H54 (cell line): Measurements from ENCODE around the gene SEC24A.
"Not testable (repeated sequence)": the region's sequence is repeated elsewhere in the genome, so short reads cannot be mapped to it uniquely, and the experiment has no call there.

ENCODE experiments used
- DNase-seq: peaks from one replicate; pipeline ENCODE4 v3.0.0; 2011; ENCODE audit warnings: low spot score, mixed read lengths; ENCODE audit not compliant: insufficient read length
- FAIRE-seq: peaks from 3 replicates; lab custom pipeline; 2011; peaks lifted over from hg19 to GRCh38; lab: Jason Lieb, UNC
- POLR2A ChIP-seq: IDR thresholded peaks from 2 replicates; pipeline ENCODE4 v1.6.1; 2011; ENCODE audit warnings: low read depth, mild to moderate bottlenecking, low read length

SEC24A gene

DNA sequence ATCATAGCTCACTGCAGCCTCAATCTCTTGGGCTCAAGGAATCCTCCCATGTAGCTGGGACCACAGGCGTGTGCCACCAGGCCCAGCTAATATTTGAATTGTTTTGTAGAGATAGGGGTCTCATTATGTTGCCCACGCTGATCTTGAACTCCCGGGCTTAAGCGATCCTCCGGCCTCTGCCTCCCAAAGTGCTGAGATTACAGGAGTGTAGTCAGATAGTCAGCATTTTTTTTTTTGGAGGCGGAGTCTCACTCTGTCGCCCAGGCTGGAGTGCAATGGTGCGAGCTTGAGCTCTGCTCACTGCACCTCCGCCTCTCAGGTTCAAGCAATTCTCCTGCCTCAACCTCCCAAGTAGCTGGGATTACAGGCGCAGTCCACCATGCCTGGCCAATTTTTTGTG lies 14.4 kb upstream of the SEC24A start:
- FAIRE-seq (no peak), DNase-seq (no peak)
- TF ChIP-seq POLR2A = no peak

GRCh38 chr5:134635366-134635765 lies 13.2 kb upstream of the SEC24A start:
- not testable (repeated sequence) for FAIRE-seq, DNase-seq

- no peak for DNase-seq
- no peak for FAIRE-seq
- no peak for TF ChIP-seq POLR2A
Measured at GRCh38 chr5:134637116-134637721, 11.4 kb upstream of the SEC24A start.

DNA sequence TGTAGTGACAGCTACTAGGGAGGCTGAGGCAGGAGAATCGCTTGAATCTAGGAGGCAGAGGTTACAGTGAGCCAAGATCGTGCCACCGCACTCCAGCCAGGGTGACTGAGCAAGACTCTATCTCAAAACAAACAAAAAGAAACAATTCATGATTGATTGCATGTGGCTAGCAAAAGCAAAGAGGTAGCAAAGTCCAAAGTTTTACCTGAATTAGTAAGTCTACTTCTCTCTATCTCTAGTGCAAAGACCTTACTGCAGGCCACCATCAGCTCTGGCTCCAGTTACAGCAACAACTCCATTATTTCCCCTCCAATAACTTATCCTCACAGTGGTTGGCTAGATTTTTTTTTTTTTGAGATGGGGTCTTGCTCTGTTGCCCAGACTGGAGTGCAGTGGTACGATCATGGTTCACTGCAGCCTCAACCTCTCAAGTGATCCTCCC lies 9.8 kb upstream of the SEC24A start:
- no peak for TF ChIP-seq POLR2A
- no peak for FAIRE-seq
- no peak for DNase-seq

DNA sequence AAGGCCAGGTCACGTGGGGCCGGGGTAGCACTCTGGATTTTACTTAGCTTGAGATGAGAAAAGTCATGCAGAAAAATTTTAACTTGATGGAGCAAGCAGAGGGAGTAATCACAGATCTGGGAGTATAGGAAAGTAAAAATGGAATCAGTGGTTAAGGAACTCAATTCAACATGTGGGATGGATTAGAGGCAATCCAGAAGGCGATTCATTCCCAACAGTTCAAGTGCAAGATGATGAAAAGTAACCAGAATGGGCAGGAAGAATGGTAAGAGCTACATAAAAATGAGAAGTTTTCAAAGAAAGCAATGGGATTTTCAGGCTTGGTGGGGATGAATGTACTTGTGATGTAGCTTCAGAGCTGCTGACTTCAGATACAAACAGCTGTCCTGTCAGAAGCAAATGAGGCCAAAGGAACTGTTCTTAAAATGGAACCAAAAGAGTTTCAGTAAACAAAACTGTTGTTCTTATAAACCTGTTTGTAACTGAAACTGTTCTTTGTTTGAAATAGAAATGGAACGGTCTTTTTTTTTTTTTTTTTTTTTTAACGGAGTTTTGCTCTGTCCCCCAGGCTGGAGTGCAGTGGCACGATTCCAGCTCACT lies 5.6 kb upstream of the SEC24A start:
- FAIRE-seq = no peak
- TF ChIP-seq POLR2A = no peak
- DNase-seq = no peak

- no peak for TF ChIP-seq POLR2A
- DNase-seq (no peak), FAIRE-seq (no peak)
Measured at GRCh38 chr5:134647750-134648424, 698 bp upstream of the SEC24A start.

GRCh38 chr5:134649163-134649835 lies 714 bp downstream of the SEC24A start:
- DNase-seq (no peak), FAIRE-seq (no peak)
- TF ChIP-seq POLR2A = no peak

DNA sequence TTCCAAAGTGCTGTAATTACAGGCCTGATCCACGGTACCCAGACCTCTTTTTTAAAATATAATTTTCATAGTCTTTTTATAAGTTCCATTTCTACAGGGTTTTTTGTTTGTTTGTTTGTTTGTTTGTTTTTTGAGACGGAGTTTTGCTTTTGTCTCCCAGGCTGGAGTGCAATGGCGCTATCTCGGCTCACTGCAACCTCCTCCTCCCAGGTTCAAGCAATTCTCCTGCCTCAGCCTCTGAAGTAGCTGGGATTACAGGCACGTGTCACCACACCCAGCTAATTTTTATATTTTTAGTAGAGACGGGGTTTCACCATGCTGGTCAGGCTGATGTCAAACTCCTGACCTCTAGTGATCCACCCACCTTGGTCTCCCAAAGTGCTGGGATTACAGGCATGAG lies 2.1 kb downstream of the SEC24A start:
- not testable (repeated sequence) for FAIRE-seq, DNase-seq

DNA sequence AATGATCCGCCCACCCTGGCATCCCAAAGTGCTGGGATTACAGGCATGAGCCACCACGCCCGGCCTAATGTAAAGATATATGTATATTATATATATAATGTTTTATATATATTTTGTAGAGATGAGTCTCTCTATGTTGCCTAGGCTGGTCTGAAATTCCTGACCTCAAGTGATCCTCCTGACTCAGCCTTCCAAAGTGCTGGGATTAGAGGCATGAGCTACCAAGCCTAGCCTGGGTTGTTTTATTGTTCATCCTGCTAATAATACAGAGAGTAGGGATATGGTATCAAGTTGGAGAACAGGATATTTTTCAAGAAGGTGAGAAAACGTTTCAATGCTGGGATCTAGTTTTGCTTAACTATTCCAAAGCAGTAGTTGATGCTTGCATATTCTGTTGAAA lies 2.9 kb downstream of the SEC24A start:
- no peak for FAIRE-seq
- no peak for TF ChIP-seq POLR2A
- no peak for DNase-seq

- FAIRE-seq = no peak
- TF ChIP-seq POLR2A = no peak
- no peak for DNase-seq
Measured at GRCh38 chr5:134656690-134657089, 8.1 kb downstream of the SEC24A start.

DNA sequence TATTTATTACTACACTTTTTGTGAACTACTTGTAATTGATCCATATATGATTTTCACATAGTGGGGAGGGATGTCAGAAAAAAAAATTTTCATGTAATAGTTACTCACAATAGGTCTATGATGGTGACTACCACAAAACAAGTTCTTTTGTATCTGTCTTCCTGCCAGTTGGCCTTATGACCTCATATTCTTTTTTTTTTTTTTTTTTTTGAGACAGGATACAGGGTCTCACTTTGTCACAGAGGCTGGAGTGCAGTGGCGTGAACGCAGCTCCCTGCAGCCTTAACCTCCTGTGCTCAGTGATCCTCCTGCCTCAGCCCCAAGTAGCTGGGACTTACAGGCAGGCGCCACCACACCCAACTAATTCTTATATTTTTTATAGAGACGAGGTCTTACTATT lies 10.9 kb downstream of the SEC24A start:
- no peak for FAIRE-seq
- no peak for TF ChIP-seq POLR2A

GRCh38 chr5:134659922-134660321 lies 11.3 kb downstream of the SEC24A start:
- no peak for TF ChIP-seq POLR2A
- FAIRE-seq = no peak
- DNase-seq = no peak

More for the DNA sequence above, 10.9 kb downstream of the SEC24A start:
- no peak for DNase-seq

DNA sequence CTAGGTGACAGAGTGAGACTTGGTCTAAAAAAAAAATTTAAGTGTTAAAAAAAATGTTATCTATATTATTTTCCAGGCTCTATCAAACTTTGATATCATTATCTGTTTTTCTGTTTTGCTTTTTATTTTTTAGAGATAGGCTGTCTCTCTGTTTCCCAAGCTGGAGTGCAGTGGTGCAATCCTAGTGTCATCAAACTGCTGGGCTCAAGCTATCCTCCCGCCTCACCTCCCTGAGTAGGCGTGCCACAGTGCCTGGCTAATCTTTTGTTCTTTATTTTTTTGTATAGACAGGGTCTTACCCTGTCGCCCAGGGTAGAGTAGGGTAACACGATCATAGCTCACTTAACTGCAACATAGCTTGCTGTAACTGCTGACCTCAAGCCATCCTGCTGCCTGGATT lies 14.4 kb downstream of the SEC24A start:
- TF ChIP-seq POLR2A = no peak
- DNase-seq (no peak), FAIRE-seq (no peak)

- TF ChIP-seq POLR2A = no peak
- DNase-seq = no peak
- no peak for FAIRE-seq
Measured at GRCh38 chr5:134664448-134664847, 15.9 kb downstream of the SEC24A start.

GRCh38 chr5:134673546-134673945 lies 25.0 kb downstream of the SEC24A start:
- DNase-seq, FAIRE-seq: not testable (repeated sequence)

DNA sequence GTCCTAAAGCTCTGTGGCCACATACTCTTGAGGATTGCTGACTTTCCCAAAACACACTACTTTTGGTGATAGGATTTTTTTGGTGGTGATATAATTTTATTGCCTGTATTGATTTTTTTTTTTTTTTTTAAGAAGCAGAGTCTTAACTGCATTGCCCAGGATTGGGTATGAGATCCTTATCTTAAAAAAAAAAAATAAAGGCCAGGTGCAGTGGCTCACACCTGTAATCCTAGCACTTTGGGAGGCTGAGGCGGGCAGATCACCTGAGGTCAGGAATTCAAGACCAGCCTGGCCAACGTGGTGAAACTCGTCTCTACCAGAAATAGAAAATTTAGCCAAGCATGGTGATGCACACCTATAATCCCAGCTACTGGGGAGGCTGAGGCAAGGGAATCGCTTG lies 28.8 kb downstream of the SEC24A start:
- not testable (repeated sequence) for FAIRE-seq, DNase-seq

- FAIRE-seq, DNase-seq: not testable (repeated sequence)
Measured at GRCh38 chr5:134690144-134690543, 41.6 kb downstream of the SEC24A start.
